NCI-H345 (cell line): ENCODE measurements around the gene MEGF6.

ENCODE experiments used
- DNase-seq: peaks from one replicate; lab custom pipeline; 2025; lab: John Stamatoyannopoulos, UW

Gene MEGF6

DNA sequence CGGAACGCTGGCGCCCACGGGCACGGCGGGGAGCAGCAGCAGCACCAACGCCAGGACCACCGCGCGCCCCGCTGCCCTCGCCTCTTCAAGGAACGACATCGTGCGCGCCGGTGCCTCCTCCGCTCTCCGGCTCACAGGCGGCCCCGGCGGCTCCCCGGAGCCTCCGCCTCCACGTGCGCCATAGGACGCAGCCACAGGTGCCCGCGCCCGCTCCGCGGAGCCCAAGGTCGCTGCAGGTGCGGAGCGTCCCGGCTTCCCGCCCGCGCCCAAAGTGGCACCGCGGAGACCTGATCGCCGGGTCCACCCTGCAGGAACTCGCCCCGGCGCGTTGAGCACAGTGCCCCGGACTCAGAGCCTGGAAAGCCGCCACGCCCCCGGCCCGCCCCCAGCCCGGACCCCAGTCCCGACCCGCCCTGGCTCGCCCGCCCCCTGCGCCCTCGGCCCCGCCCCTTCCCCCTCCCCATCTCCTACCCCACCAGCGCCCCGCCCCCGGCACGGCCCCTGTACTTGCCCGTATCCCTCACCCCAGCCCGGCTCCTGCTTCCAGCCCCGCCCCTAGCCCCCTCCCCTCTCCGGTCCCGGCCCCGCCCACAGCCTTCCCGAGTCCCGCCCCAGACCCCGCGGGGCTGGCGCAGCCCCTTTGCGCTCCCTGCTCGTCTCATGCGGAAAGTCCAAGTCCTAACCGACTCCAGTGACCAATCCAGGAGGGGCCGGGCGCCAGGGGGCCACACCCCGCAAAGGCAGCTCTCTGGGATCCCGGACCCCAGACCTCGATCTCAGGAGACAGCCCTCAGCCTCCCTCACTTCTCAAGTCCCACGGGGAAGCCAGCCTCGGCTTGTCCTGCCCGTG, at the start of gene MEGF6:
TSS of gene MEGF6 (minus strand) at position 339 of the 850 bp plus-strand sequence. CDS start at position 99, 240 bp downstream.
- DNase-seq = peak; percentile 82

- DNase-seq = no peak
Observed at GRCh38 chr1:3660704-3661103, 49.4 kb upstream of the MEGF6 start.

DNA sequence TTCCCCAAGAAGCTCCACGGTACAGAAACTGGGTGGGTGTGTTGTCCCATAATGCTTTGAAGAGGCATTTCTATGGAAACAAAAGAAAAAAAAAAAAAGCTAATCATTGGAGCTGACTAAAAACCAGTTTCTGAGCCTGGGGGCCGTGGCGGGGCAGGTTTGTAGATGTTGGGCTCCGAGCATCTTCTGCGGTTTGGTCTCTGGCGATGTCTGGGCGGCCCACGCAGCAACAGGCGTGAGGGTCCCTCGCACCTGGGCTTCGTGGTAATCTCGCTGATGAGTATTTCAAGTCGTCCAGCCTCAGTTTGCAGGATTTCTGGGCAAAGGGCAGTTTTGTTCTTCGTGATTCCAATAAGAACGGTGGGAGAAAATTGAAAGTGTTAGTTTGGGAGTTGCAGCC, 47.8 kb upstream of the MEGF6 start:
- DNase-seq = no peak

- DNase-seq = no peak
Observed at GRCh38 chr1:3658231-3658615, 46.9 kb upstream of the MEGF6 start.

DNA sequence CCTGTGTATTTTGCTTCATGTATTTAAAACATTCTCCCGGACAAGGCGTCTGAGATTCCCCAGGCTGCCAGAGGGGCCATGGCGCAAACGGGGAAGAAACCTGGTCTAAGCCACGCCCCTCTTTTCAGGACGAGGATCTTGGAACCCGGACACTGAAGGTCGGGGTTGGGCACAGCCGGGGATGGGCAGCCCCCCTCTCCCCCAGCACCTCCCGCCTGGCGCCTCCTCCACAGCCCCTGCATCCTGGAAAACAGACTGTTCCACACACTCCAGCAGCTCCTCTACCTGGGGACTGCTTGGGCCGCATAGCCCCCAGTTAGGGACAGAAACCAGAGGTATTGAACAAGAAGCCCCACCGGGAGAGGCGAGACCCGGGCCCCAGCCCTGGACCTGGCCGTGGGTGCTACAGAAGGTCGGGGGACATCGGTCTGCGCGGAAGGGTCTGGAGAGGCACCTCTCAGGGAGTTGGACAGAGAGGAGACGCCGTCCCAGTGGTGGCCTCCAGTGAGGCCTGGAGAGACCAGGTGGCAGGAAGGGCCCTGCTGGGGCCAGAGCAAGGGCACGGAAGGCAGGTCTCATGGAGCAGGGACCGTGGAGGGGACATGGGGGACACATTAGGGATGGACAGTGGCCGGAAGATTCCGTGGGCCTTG, 46.4 kb upstream of the MEGF6 start:
- DNase-seq = no peak

- no peak for DNase-seq
Observed at GRCh38 chr1:3657096-3657475, 45.8 kb upstream of the MEGF6 start.

- no peak for DNase-seq
Observed at GRCh38 chr1:3656450-3657095, 45.3 kb upstream of the MEGF6 start.

- no peak for DNase-seq
Observed at GRCh38 chr1:3654549-3655281, 43.4 kb upstream of the MEGF6 start.

- no peak for DNase-seq
Observed at GRCh38 chr1:3653286-3653618, 41.9 kb upstream of the MEGF6 start.

GRCh38 chr1:3652548-3653285, 41.4 kb upstream of the MEGF6 start:
- peak; percentile 58 for DNase-seq

- peak; percentile 63 for DNase-seq
Observed at GRCh38 chr1:3651930-3652547, 40.7 kb upstream of the MEGF6 start, which contains the start of gene TP73. Gene TP73 (plus strand): TSS chr1:3652516. CDS start chr1:3682366, 29,850 bp downstream.

DNA sequence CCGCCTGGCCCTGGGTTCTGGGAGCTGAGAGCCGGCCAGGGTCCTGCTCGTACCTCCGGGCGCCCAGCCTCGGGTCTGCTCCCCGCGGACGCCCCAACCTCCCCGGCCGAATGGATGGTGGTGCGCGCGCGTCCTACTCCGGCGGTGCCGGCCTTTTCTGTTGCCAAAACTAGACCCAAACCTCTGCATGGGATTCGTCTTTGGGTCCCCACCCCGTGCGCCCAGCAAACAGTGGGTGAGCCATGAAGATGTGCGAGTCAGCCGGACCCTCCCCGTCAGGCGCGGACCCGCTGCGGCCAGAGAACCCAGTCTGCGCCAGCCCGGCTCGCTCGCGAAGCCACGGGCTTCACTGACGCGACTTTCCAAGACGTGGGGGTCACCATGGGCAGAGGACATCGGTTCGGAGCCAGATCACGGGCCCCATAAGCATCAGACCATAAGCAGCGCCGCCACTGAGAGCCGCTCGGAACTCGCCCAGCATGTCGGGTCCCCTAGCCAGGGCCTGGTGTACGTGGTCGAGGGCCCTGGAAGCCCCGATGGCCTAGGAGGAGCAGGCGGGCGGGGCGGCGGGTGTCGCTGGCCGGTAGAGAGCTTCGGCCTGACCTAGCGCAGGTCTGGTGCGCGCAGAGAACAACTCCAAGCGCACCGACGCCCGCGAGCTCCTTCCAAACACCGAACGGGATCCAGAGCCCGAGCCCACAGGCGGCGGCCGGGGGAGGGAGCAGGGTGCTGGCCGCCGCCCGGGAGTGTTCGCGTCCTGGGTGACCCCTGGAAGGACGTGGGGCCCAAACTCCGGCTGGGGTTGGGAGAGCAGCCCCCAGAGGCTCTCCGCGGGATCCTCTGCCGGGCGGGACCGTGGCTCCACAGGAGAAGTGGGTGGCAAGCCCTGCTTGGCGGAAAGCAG, 40.0 kb upstream of the MEGF6 start:
- no peak for DNase-seq

- DNase-seq = no peak
Observed at GRCh38 chr1:3650248-3651025, 39.1 kb upstream of the MEGF6 start.

DNA sequence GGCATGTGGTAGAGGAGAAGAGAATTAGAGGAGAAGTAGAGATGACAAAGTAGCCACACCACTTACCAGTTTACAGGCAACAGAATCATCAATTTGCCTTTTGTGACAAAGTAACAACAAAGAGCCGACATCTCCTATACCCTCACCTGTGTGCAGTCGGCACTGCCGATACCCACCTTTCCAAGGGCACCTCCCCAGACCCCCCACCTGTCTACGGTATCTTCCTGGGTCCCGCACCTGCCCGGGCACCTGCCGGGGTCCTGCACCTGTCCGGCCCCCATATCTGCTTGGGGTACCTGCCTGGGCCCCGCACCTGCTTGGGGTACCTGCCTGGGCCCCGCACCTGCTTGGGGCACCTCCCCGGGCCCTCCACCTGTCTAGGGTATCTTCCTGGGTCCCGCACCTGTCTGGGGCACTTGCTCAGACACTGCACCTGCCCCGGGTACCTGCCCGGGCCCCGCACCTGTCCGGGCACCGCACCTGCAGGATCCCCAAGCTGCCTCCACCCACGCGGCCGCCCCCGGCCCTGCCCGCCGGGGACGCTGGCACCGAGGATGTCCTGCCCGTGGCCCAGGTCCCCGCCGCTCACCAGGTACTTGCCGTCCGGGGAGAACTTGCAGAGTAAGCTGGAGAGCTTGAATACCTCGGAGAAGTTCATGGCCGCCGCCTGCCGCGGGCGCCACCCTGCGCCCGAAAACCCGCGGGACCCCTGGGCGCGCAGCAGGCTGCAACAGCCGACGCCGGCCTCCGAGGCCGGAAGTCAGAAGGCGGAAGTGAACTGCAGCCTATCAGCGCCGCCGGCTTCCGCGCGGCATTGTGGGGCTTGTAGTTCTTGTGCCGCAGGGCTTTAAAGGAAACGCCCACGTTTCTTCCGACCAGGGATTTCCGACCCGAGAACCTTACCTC, 38.3 kb upstream of the MEGF6 start, which contains the start of gene WRAP73:
TSS of gene WRAP73 (minus strand) at position 762 of the 906 bp plus-strand sequence. CDS start at position 658, 104 bp downstream.
- DNase-seq = peak; percentile 94

GRCh38 chr1:3646596-3646995, 35.3 kb upstream of the MEGF6 start:
- DNase-seq = no peak

GRCh38 chr1:3645666-3646355, 34.5 kb upstream of the MEGF6 start:
- DNase-seq = no peak

DNA sequence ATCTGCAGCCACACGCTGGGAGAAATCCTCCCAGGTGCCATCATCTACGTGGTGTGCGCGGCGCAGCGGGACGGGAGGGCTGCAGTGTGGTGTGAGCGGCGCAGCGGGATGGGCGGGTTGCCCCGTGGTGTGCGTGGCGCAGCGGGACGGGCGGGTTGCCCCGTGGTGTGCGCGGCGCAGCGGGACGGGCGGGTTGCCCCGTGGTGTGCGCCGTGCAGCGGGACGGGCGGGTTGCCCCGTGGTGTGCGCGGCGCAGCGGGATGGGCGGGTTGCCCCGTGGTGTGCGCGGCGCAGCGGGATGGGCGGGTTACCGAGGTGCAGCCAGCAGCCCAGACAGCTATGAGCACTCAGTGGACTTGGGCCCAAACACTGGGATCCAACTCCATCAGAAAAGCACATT, 33.9 kb upstream of the MEGF6 start:
- no peak for DNase-seq
